Uterus (tissue), 4 donors: ENCODE measurements around the gene LDLRAD4. TPM values are rescaled to one million over a fixed set of nuclear protein-coding genes. Genes with fewer than 3 reads are reported as not detected.

Experiments
- DNase-seq, 2 donors: peaks; one replicate each; pipeline ENCODE4 v3.0.0-alpha.2; 2019 to 2020
- H3K27ac ChIP-seq, 2 donors: fragments of 200-600 bp; sonication (generic); 1 replicate in 1 of 2; 2 replicates in 1 of 2; pipeline ENCODE4 v1.5.1; 2016 to 2018
- H3K27me3 ChIP-seq, 2 donors: fragments of 200-600 bp; sonication (generic); one replicate each; pipeline ENCODE4 v1.5.1; 2018 to 2019; ENCODE audit warnings: control low read depth in 1 of 2
- H3K36me3 ChIP-seq, 2 donors: fragments of 200-600 bp; sonication (generic); one replicate each; pipeline ENCODE4 v1.5.1; 2019; ENCODE audit warnings: control low read depth in 1 of 2
- H3K4me1 ChIP-seq, 2 donors: fragments of 200-600 bp; sonication (generic); one replicate each; pipeline ENCODE4 v1.5.1; 2018 to 2019; ENCODE audit warnings: control low read depth in 1 of 2
- H3K4me3 ChIP-seq, 2 donors: fragments of 200-600 bp; sonication (generic); 1 replicate in 1 of 2; 2 replicates in 1 of 2; pipeline ENCODE4 v1.5.1; 2018 to 2019; ENCODE audit warnings: mild to moderate bottlenecking in 1 of 2
- H3K9me3 ChIP-seq, 2 donors: fragments of 200-600 bp; sonication (generic); one replicate each; pipeline ENCODE4 v1.5.1; 2019; ENCODE audit warnings: control low read depth in 1 of 2
- CTCF ChIP-seq, 4 experiments: fragments of 200-600 bp in 2 of 4; fragments of 450-650 bp in 2 of 4; sonication (generic) in 2 of 4; IDR thresholded peaks; one replicate each; pipeline ENCODE4 v1.5.1; 2016 to 2019; ENCODE audit warnings: antibody characterized with exemption in 4 of 4, mild to moderate bottlenecking in 2 of 4, moderate library complexity in 1 of 4
- POLR2A ChIP-seq, 2 donors: fragments of 450-650 bp; IDR thresholded peaks; one replicate each; pipeline ENCODE4 v1.6.1; 2016; ENCODE audit warnings: antibody characterized with exemption in 2 of 2, mild to moderate bottlenecking in 1 of 2, moderate library complexity in 1 of 2
- intact Hi-C: fragments of 100-400 bp; cut with DNase I; formaldehyde crosslinking; loops from one replicate; pipeline ENCODE4 v1.15.1; 2023; ENCODE audit warnings: low total_unique reads
- total RNA-seq, 4 donors: library from RNA; depleted of rRNA in 3 of 4; stranded (reverse); fragments of >200 nt in 3 of 4; gene quantifications; one replicate each; pipeline versions ENCODE4 v1.1.0 to v1.2.4, GENCODE V29; 2014 to 2023
- donor health status: DM: yes; HTN: yes; CAD: no.

LDLRAD4 gene
- total RNA-seq, 4 donors from 2014 or later, result 23.8 to 82.2 (median 39.3) TPM

- H3K9me3 ChIP-seq, result no peaks in the 10 kb centered on the region
- peak in 1 of 2 donors; percentile 42 for DNase-seq
- no peaks in the 10 kb centered on the region for H3K36me3 ChIP-seq
- H3K4me1 ChIP-seq, result peaks cover 10 to 18% of the 10 kb centered on the region in 2 donors
- intact Hi-C loops, result no loop called here
- H3K4me3 ChIP-seq, result no peak overlapping the region
- no peak for TF ChIP-seq POLR2A (IDR thresholded peaks at IDR 0.05)
- TF ChIP-seq CTCF (IDR thresholded peaks at IDR 0.05), result no peak
- peak overlapping the region; percentile 77 to 86 for H3K27ac ChIP-seq
- H3K27me3 ChIP-seq, result no peaks in the 10 kb centered on the region
These were observed 5.0 kb downstream of the LDLRAD4 start for GRCh38 chr18:13223311-13224143.

- TF ChIP-seq CTCF (IDR thresholded peaks at IDR 0.05) (no peak), POLR2A (IDR thresholded peaks at IDR 0.05) (no peak)
- no peak for DNase-seq
- Histone ChIP-seq H3K27ac (no peak overlapping the region), H3K4me1 (peaks cover 10 to 18% of the 10 kb centered on the region in 2 donors), H3K36me3 (no peaks in the 10 kb centered on the region), H3K4me3 (no peak overlapping the region), H3K9me3 (no peaks in the 10 kb centered on the region), H3K27me3 (no peaks in the 10 kb centered on the region)
- intact Hi-C loops, result no loop called here
These were observed 6.7 kb downstream of the LDLRAD4 start for GRCh38 chr18:13225261-13225660.

GRCh38 chr18:13226533-13227144, 8.1 kb downstream of the LDLRAD4 start:
- Histone ChIP-seq H3K9me3 (no peaks in the 10 kb centered on the region), H3K27me3 (no peaks in the 10 kb centered on the region), H3K4me3 (no peak overlapping the region), H3K36me3 (no peaks in the 10 kb centered on the region), H3K4me1 (peaks cover 10 to 14% of the 10 kb centered on the region in 2 donors), H3K27ac (no peak overlapping the region)
- DNase-seq, result no peak
- intact Hi-C loops, result no loop called here
- TF ChIP-seq POLR2A (IDR thresholded peaks at IDR 0.05) (no peak), CTCF (IDR thresholded peaks at IDR 0.05) (no peak)

- intact Hi-C loops, result no loop called here
- Histone ChIP-seq H3K27ac (no peak overlapping the region), H3K9me3 (no peaks in the 10 kb centered on the region), H3K27me3 (no peaks in the 10 kb centered on the region), H3K36me3 (no peaks in the 10 kb centered on the region), H3K4me3 (no peak overlapping the region), H3K4me1 (peaks cover 10 to 12% of the 10 kb centered on the region in 2 donors)
- no peak for TF ChIP-seq CTCF (IDR thresholded peaks at IDR 0.05)
- DNase-seq, result no peak
These were observed 9.3 kb downstream of the LDLRAD4 start for GRCh38 chr18:13227910-13228309.

GRCh38 chr18:13229001-13229671, 10.6 kb downstream of the LDLRAD4 start:
- H3K27ac ChIP-seq, result no peak overlapping the region
- no peaks in the 10 kb centered on the region for H3K36me3 ChIP-seq
- no peak overlapping the region for H3K4me3 ChIP-seq
- TF ChIP-seq POLR2A (IDR thresholded peaks at IDR 0.05), result no peak
- no peak for TF ChIP-seq CTCF (IDR thresholded peaks at IDR 0.05)
- H3K27me3 ChIP-seq, result no peaks in the 10 kb centered on the region
- DNase-seq, result no peak
- H3K9me3 ChIP-seq, result no peaks in the 10 kb centered on the region
- no peaks in the 10 kb centered on the region for H3K4me1 ChIP-seq
- intact Hi-C loops, result no loop called here
